Stomach (tissue), 9 donors: ENCODE measurements around the gene KIFAP3. TPM values are rescaled to one million over a fixed set of nuclear protein-coding genes. Genes with fewer than 3 reads are reported as not detected.
A peak's percentile ranks its signal among the peaks of the same experiment; 100 is the strongest.

Experiments
- DNase-seq, 2 donors: peaks; one replicate each; pipeline versions ENCODE4 v3.0.0 to v3.0.0-alpha.2; 2013 to 2019
- H3K27ac ChIP-seq, 5 donors: fragments of 200-600 bp in 4 of 5; sonication (generic) in 4 of 5; one replicate each; pipeline ENCODE4 v1.5.1; 2013 to 2019; ENCODE audit warnings: mild to moderate bottlenecking in 1 of 5, moderate library complexity in 1 of 5
- H3K27me3 ChIP-seq, 3 donors: fragments of 200-600 bp; sonication (generic); one replicate each; pipeline ENCODE4 v1.5.1; 2017 to 2019; ENCODE audit warnings: mixed run types in 1 of 3
- H3K36me3 ChIP-seq, 4 donors: fragments of 200-600 bp; sonication (generic); 1 replicate in 3 of 4; 2 replicates in 1 of 4; pipeline ENCODE4 v1.5.1; 2016 to 2019
- H3K4me1 ChIP-seq, 4 donors: fragments of 200-600 bp; sonication (generic); one replicate each; pipeline ENCODE4 v1.5.1; 2016 to 2019
- H3K4me3 ChIP-seq, 4 donors: fragments of 200-600 bp; sonication (generic) in 3 of 4; one replicate each; pipeline ENCODE4 v1.5.1; 2016 to 2019; ENCODE audit warnings: mild to moderate bottlenecking in 1 of 4
- H3K9me3 ChIP-seq, 4 donors: fragments of 200-600 bp; sonication (generic); one replicate each; pipeline ENCODE4 v1.5.1; 2016 to 2019
- EP300 ChIP-seq: sonication (generic); formaldehyde crosslinking; IDR thresholded peaks from one replicate; pipeline ENCODE4 v1.6.1; 2017; ENCODE audit warnings: antibody characterized with exemption
- POLR2A ChIP-seq, 4 donors: fragments of 450-650 bp; IDR thresholded peaks; one replicate each; pipeline ENCODE4 v1.6.1; 2016; ENCODE audit warnings: antibody characterized with exemption in 4 of 4, control low read depth in 2 of 4, mild to moderate bottlenecking in 1 of 4, moderate library complexity in 1 of 4
- POLR2AphosphoS5 ChIP-seq, 3 donors: sonication (generic); formaldehyde crosslinking; IDR thresholded peaks; one replicate each; pipeline ENCODE4 v1.6.1; 2016; ENCODE audit warnings: antibody characterized with exemption in 3 of 3
- WGBS, 5 donors: extraction: QIAGEN DNeasy Blood & Tissue Kit in 3 of 5; methylation state at CpG; one replicate each; pipeline versions ENCODE4 v1.1.5 to v1.1.7; 2013 to 2018; 5-methylcytosine and 5-hydroxymethylcytosine counted together
- intact Hi-C: fragments of 100-400 bp; cut with DNase I; formaldehyde crosslinking; loops from one replicate; pipeline ENCODE4 v1.15.1; 2023; ENCODE audit warnings: low total_unique reads
- polyA plus RNA-seq, 3 donors: library from polyadenylated mRNA; stranded (reverse); fragments of 200-250 nt; gene quantifications; one replicate each; pipeline ENCODE4 v1.2.3, GENCODE V29; 2013
- total RNA-seq, 5 donors: library from RNA; depleted of rRNA; stranded (reverse); fragments of >200 nt; gene quantifications; one replicate each; pipeline versions ENCODE4 v1.1.0 to v1.2.3, GENCODE V29; 2014 to 2016
- TF ChIP-seq, protein P1 (sequence below), 7 experiments: fragments of 450-650 bp in 4 of 7; fragments of 200-600 bp in 3 of 7; sonication (generic) in 3 of 7; IDR thresholded peaks; one replicate each; pipeline ENCODE4 v1.5.1; 2016 to 2019; ENCODE audit warnings: antibody characterized with exemption in 7 of 7, control low read depth in 2 of 7, mild to moderate bottlenecking in 1 of 7
- donor health status: healthy with polysubstance abuse.
- donor health status: Bipolar disorder and iron deficiency.
- donor health status: healthy.

The KIFAP3 gene
- total and polyA plus RNA-seq, 8 donors: 6.3 to 40.9 (median 11.1) TPM

GRCh38 chr1:169944621-169945020 is 129.9 kb downstream of the KIFAP3 start:
- H3K9me3 ChIP-seq: no peaks in the 10 kb centered on the region
- H3K36me3 ChIP-seq: peaks cover 0 to 15% (median 13%) of the 10 kb centered on the region in 4 donors
- intact Hi-C loops: no loop called here
- no peak overlapping the region for H3K4me3 ChIP-seq
- H3K27me3 ChIP-seq: no peaks in the 10 kb centered on the region
- TF ChIP-seq EP300 (no peak), POLR2A (IDR thresholded peaks at IDR 0.05) (no peak), POLR2AphosphoS5 (IDR thresholded peaks at IDR 0.05) (no peak)
- TF ChIP-seq, protein P1, sequence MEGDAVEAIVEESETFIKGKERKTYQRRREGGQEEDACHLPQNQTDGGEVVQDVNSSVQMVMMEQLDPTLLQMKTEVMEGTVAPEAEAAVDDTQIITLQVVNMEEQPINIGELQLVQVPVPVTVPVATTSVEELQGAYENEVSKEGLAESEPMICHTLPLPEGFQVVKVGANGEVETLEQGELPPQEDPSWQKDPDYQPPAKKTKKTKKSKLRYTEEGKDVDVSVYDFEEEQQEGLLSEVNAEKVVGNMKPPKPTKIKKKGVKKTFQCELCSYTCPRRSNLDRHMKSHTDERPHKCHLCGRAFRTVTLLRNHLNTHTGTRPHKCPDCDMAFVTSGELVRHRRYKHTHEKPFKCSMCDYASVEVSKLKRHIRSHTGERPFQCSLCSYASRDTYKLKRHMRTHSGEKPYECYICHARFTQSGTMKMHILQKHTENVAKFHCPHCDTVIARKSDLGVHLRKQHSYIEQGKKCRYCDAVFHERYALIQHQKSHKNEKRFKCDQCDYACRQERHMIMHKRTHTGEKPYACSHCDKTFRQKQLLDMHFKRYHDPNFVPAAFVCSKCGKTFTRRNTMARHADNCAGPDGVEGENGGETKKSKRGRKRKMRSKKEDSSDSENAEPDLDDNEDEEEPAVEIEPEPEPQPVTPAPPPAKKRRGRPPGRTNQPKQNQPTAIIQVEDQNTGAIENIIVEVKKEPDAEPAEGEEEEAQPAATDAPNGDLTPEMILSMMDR (IDR thresholded peaks at IDR 0.05): no peak
- WGBS, 5 donors: 81 to 97% (median 92%) methylated on average over 1 to 3 of the region's 3 CpGs
- DNase-seq: no peak
- no peak overlapping the region for H3K27ac ChIP-seq
- H3K4me1 ChIP-seq: no peaks in the 10 kb centered on the region

- no peak for DNase-seq
- no peaks in the 10 kb centered on the region for H3K4me1 ChIP-seq
- no peak overlapping the region for H3K27ac ChIP-seq
- H3K27me3 ChIP-seq: no peaks in the 10 kb centered on the region
- H3K36me3 ChIP-seq: peaks cover 0 to 15% (median 13%) of the 10 kb centered on the region in 4 donors
- intact Hi-C loops: no loop called here
- H3K9me3 ChIP-seq: no peaks in the 10 kb centered on the region
- TF ChIP-seq POLR2A (IDR thresholded peaks at IDR 0.05) (no peak), EP300 (no peak), POLR2AphosphoS5 (IDR thresholded peaks at IDR 0.05) (no peak)
- TF ChIP-seq, protein P1 (IDR thresholded peaks at IDR 0.05): no peak
- WGBS, 5 donors: 89 to 97% (median 89%) methylated on average over 7 to 17 of the region's 17 CpGs
- no peak overlapping the region for H3K4me3 ChIP-seq
These were observed 130.4 kb downstream of the KIFAP3 start for GRCh38 chr1:169943963-169944526.

DNA sequence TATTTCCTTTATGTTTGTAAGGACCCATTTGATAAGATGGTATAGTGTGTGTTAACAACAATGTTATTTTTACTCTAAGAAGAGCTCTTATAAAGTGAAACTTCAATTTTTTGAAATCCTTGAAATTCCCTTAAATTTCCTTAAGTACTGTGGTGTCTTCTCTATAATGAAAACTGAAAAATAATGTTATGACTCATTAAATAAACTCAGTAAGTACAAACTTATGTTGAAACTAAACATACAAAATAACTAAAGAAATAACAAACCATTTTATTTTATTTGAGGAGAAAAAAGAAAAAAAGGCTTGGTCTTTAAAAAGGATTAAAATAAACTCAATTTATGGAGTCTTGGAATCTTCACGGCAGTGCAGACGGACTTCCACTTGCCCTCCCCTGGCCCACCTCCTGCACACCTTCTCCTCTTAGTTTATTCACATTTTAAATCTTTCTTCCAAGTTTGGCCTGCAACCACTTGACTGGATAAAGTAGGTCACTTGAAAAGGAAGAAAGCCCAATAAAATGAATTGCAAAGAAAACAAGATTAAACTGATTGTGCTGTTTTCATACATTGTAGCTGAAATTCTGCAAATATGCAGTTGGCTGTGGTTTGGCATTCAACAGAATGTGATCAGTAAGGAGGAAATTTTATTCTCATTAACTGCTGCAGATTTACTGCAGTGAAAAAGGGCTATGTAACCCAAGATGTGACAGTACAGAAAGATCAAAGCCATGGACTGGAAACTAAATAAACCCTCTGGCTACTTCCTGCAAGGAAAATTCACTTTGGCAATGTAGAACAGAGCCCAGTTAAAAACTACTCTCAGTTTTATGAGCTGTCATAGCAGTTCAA is 132.3 kb downstream of the KIFAP3 start:
- no peaks in the 10 kb centered on the region for H3K9me3 ChIP-seq
- WGBS, 5 donors: 62 to 73% (median 71%) methylated on average over 2 of the region's 2 CpGs
- H3K4me3 ChIP-seq: no peak overlapping the region
- DNase-seq: peak in 1 of 2 donors; percentile 15
- no peaks in the 10 kb centered on the region for H3K4me1 ChIP-seq
- H3K27ac ChIP-seq: no peak overlapping the region
- intact Hi-C loops: no loop called here
- TF ChIP-seq, protein P1 (IDR thresholded peaks at IDR 0.05): no peak
- TF ChIP-seq POLR2A (IDR thresholded peaks at IDR 0.05): no peak
- TF ChIP-seq POLR2AphosphoS5 (IDR thresholded peaks at IDR 0.05): no peak
- no peak for TF ChIP-seq EP300
- H3K36me3 ChIP-seq: peaks cover 0 to 15% (median 13%) of the 10 kb centered on the region in 4 donors
- H3K27me3 ChIP-seq: no peaks in the 10 kb centered on the region

DNA sequence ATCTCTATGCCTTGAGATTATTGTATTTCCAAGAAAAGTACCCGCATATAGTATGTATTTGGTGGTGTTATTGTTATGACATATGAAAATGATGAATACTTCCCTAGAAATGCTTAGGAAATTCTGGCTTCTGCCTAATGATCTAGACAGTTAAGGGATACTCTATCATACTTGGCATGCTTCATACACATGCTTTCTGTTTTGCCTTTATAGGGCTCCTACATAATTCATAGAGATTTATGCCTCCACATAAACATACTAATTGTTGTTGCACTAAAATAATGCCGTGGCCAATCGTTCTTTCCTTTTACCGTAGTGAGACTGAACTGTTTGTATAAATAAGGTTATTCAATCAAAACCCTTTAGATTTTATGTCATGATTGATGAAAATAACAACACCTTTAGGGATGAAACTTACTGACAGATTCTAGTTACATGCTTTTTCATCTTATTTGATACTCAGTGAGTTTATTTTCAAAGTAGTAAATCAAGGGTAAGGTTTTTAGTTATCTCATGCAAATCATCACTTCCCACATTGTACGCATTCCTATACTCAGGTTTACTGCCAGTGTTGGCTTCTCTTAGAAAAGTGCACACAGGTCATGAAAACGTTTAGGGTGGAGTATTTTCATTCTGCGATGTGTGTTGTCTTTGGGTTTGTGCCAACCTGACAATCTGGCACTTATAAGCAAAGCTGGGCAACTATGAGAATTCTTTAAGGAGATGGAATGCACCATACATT is 140.3 kb downstream of the KIFAP3 start:
- no peaks in the 10 kb centered on the region for H3K27me3 ChIP-seq
- no peak overlapping the region for H3K27ac ChIP-seq
- no peaks in the 10 kb centered on the region for H3K9me3 ChIP-seq
- peak in 1 of 2 donors; percentile 70 for DNase-seq
- H3K4me1 ChIP-seq: peaks cover 0 to 21% (median 10%) of the 10 kb centered on the region in 4 donors
- WGBS, 5 donors: 29 to 42% (median 37%) methylated on average over 7 of the region's 7 CpGs
- H3K4me3 ChIP-seq: no peak overlapping the region
- intact Hi-C loops: no loop called here
- no peak for TF ChIP-seq POLR2AphosphoS5 (IDR thresholded peaks at IDR 0.05)
- H3K36me3 ChIP-seq: no peaks in the 10 kb centered on the region
